Muscle of arm (tissue), 14 donors: Measurements from ENCODE around the gene DOK5. TPM values are rescaled to one million over a fixed set of nuclear protein-coding genes. Genes with fewer than 3 reads are reported as not detected.
"Not testable (repeated sequence)": the region's sequence is repeated elsewhere in the genome, so short reads cannot be mapped to it uniquely, and the experiment has no call there.

Experiments used
- DNase-seq: peaks from one replicate; pipeline ENCODE4 v3.0.0-alpha.2; 2013
- long read RNA-seq, 11 donors: transcript quantifications; one replicate each; lab custom pipeline, GENCODE V29; 2026
- polyA plus RNA-seq, 12 donors: library from polyadenylated mRNA; unstranded; fragments of 120-200 nt; gene quantifications; one replicate each; pipeline ENCODE4 v1.2.1, GENCODE V29; 2013; ENCODE audit not compliant: insufficient read length in 12 of 12

DOK5 gene
- 10 to 100 TPM in 11 of 12 donors, not detected in 1; 15.2 to 37.7 (median 26.6) TPM for polyA plus RNA-seq
- long read RNA-seq, donor 1, partial matches to known transcripts, result 0 of 4 reads
- long read RNA-seq, donor 1, other reads (novel, unspliced or antisense), result 0 of 4 reads
- long read RNA-seq, donor 2, transcript DOK5-201 (8 exons, 1,963 nt), result major isoform, 8 of 19 reads
- long read RNA-seq, donor 2, partial matches to known transcripts, result 9 of 19 reads
- long read RNA-seq, donor 2, other reads (novel, unspliced or antisense), result 0 of 19 reads
- long read RNA-seq, donor 3, partial matches to known transcripts, result 0 of 3 reads
- long read RNA-seq, donor 3, other reads (novel, unspliced or antisense), result 0 of 3 reads
- long read RNA-seq, donor 4, partial matches to known transcripts, result 0 of 4 reads
- long read RNA-seq, donor 4, other reads (novel, unspliced or antisense), result 0 of 4 reads
- long read RNA-seq, donor 5, transcript DOK5-201 (8 exons, 1,963 nt), result major isoform, 19 of 19 reads
- long read RNA-seq, donor 5, partial matches to known transcripts, result 0 of 19 reads
- long read RNA-seq, donor 5, other reads (novel, unspliced or antisense), result 0 of 19 reads
- long read RNA-seq, donor 6, transcript DOK5-201 (8 exons, 1,963 nt), result major isoform, 5 of 5 reads
- long read RNA-seq, donor 6, partial matches to known transcripts, result 0 of 5 reads
- long read RNA-seq, donor 6, other reads (novel, unspliced or antisense), result 0 of 5 reads
- long read RNA-seq, donor 7, transcript DOK5-201 (8 exons, 1,963 nt), result major isoform, 5 of 6 reads
- long read RNA-seq, donor 7, partial matches to known transcripts, result 0 of 6 reads
- long read RNA-seq, donor 7, other reads (novel, unspliced or antisense), result 0 of 6 reads
- long read RNA-seq, donor 8, transcript DOK5-201 (8 exons, 1,963 nt), result major isoform, 26 of 26 reads
- long read RNA-seq, donor 8, partial matches to known transcripts, result 0 of 26 reads
- long read RNA-seq, donor 8, other reads (novel, unspliced or antisense), result 0 of 26 reads
- long read RNA-seq, donor 9, transcript DOK5-201 (8 exons, 1,963 nt), result major isoform, 13 of 14 reads
- long read RNA-seq, donor 9, partial matches to known transcripts, result 0 of 14 reads
- long read RNA-seq, donor 9, other reads (novel, unspliced or antisense), result 0 of 14 reads
- long read RNA-seq, donor 10, transcript DOK5-201 (8 exons, 1,963 nt), result major isoform, 12 of 12 reads
- long read RNA-seq, donor 10, partial matches to known transcripts, result 0 of 12 reads
- long read RNA-seq, donor 10, other reads (novel, unspliced or antisense), result 0 of 12 reads
- long read RNA-seq, donor 11, transcript DOK5-201 (8 exons, 1,963 nt), result major isoform, 5 of 6 reads
- long read RNA-seq, donor 11, partial matches to known transcripts, result 0 of 6 reads
- long read RNA-seq, donor 11, other reads (novel, unspliced or antisense), result 0 of 6 reads

GRCh38 chr20:54475334-54476168, at the start of gene DOK5:
DOK5 (plus strand) TSS chr20:54475593; CDS start chr20:54475947, 354 bp downstream.
- DNase-seq, result peak; percentile 75

GRCh38 chr20:54429364-54429763, 46.0 kb upstream of the DOK5 start:
- no peak for DNase-seq

- no peak for DNase-seq
These were observed 44.0 kb upstream of the DOK5 start for GRCh38 chr20:54431156-54431944.

- no peak for DNase-seq
These were observed 42.4 kb upstream of the DOK5 start for GRCh38 chr20:54432966-54433365.

- peak; percentile 15 for DNase-seq
These were observed 41.8 kb upstream of the DOK5 start for GRCh38 chr20:54433636-54434035.

GRCh38 chr20:54434196-54434595, 41.2 kb upstream of the DOK5 start:
- DNase-seq, result no peak

- DNase-seq, result no peak
These were observed 40.4 kb upstream of the DOK5 start for GRCh38 chr20:54435015-54435414.

GRCh38 chr20:54436410-54436809, 39.0 kb upstream of the DOK5 start:
- DNase-seq, result not testable (repeated sequence)

GRCh38 chr20:54438166-54438565, 37.2 kb upstream of the DOK5 start:
- no peak for DNase-seq

- DNase-seq, result no peak
These were observed 25.2 kb upstream of the DOK5 start for GRCh38 chr20:54450207-54450606.

GRCh38 chr20:54451171-54451570, 24.2 kb upstream of the DOK5 start:
- no peak for DNase-seq

- DNase-seq, result no peak
These were observed 23.1 kb upstream of the DOK5 start for GRCh38 chr20:54452277-54452676.

- no peak for DNase-seq
These were observed 20.4 kb upstream of the DOK5 start for GRCh38 chr20:54454982-54455381.

- DNase-seq, result no peak
These were observed 19.0 kb upstream of the DOK5 start for GRCh38 chr20:54456423-54456822.

- no peak for DNase-seq
These were observed 18.4 kb upstream of the DOK5 start for GRCh38 chr20:54456961-54457360.

- no peak for DNase-seq
These were observed 17.2 kb upstream of the DOK5 start for GRCh38 chr20:54458219-54458618.

GRCh38 chr20:54459279-54459678, 16.1 kb upstream of the DOK5 start:
- no peak for DNase-seq

GRCh38 chr20:54464003-54464402, 11.4 kb upstream of the DOK5 start:
- no peak for DNase-seq

GRCh38 chr20:54466127-54466526, 9.3 kb upstream of the DOK5 start:
- no peak for DNase-seq

- DNase-seq, result no peak
These were observed 7.8 kb upstream of the DOK5 start for GRCh38 chr20:54467622-54468021.
